ENCODE results near the gene CLPSL2.
"Not testable (repeated sequence)": the region's sequence is repeated elsewhere in the genome, so short reads cannot be mapped to it uniquely, and the experiment has no call there.

The CLPSL2 gene, protein sequence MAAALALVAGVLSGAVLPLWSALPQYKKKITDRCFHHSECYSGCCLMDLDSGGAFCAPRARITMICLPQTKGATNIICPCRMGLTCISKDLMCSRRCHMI

DNA sequence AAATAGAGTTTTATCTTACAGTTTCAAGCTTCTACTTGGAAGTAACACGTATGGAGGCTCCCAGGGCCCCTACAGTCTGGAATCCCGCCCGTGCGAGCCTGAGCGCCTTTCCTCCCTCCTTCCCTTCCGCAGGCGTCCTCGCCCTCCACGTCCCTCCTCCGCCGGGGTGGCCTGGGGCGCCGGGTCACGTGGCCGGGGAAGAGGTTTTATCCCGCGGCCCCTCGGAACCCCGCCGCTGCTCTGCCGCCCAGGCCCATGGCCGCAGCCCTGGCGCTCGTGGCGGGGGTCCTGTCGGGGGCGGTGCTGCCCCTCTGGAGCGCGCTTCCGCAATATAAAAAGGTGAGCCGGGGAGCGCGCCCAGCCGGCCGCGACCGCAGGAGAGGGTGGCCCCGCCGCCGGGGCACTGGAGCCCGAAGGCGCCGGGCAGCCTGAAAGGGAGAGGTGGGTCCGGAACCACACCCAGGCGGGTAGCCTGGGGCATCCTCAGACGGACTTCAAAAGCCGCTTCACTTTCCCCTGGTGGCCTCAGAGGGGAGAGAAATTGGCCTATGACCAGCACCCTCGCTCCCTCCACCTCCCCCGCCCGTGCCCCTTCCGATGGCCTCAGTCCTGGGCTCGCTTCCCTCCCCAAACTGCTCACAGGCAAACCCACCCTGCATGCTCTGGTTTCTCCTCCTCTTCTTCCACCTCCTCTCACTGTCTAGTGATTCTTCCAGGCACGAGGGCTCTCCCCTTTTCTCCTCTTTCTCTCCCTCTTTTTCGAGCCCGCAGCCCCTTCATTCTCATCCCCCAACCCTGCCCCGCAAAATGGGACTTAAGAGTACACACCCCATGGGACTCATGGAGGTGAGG, at the start of gene CLPSL2:
Gene CLPSL2, plus strand, starts transcription at position 235 of the 852 bp plus-strand sequence. Its CDS starts 21 bp downstream, at position 256.
- no peak for DNase-seq

DNA sequence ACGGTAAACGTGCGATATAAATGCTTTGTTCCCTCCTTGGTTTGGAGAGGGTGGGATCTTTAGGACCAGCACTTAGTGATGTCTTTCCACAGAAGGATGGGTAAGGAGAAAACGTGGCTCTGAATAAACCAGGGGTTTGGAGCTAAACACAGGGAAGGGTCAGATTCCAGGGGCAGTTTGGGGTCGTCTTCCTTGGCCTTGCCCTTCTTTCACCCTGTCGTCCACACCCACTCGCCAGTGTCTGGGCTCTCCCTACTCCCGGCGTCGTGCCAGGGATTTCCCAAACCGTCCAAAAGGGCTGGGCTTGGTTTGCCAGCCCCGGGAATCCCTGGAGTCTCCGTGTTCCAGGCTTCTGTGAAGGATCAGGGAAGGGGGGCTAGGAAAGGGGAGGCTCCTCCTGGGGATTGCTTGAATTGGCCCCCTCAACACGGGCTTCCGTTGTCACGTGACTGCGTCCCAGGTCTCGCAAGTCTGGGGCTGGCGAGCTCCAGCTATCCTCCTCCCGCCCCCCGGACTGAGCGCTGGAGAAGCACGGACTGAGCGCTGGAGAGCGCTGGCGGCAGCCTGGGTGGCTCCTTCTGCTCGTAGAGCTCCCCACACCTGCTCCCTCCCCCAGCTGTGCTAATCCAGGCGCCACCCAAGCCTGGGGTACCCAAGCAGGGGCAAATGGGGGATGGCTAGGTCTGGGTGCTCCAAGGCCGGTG, 49.0 kb upstream of the CLPSL2 start:
- peak; percentile 67 for DNase-seq

DNA sequence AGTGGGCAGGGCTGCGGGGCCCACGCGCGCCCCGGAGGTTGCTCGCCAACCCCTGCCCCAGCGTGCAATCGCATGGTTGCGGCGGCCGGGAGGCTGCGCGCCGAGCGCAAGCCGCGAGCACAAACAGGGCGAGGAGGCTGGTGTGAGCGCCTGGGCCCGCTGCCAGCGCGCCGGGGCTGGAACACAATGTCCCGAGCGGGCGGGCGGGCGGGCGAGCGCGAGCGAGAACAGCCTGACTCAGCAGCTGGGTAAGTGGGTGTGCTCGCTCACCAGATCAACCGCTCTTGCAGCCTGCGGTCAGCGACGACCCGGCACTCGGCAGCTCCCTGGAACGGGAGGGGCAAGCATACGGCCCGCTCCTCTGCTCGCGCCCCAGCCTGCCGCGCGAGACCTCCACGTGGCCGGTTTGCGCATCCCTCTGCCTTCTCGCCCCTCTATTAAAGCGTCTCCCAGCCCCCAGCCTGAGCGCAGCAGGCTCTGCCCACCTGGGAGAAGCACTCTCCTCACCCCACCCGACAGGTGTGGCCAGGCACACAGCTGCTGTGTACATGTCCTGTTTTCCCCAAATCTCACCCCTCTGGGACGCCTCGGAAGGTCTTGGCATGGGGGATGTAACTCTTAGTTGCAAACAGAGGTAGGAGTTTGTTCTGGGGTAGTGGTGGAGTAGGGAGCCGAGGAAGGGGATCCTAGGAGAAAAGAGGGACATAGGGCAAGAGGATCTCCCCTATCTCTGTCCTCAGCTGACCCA, 48.3 kb upstream of the CLPSL2 start:
- peak; percentile 67 for DNase-seq

DNA sequence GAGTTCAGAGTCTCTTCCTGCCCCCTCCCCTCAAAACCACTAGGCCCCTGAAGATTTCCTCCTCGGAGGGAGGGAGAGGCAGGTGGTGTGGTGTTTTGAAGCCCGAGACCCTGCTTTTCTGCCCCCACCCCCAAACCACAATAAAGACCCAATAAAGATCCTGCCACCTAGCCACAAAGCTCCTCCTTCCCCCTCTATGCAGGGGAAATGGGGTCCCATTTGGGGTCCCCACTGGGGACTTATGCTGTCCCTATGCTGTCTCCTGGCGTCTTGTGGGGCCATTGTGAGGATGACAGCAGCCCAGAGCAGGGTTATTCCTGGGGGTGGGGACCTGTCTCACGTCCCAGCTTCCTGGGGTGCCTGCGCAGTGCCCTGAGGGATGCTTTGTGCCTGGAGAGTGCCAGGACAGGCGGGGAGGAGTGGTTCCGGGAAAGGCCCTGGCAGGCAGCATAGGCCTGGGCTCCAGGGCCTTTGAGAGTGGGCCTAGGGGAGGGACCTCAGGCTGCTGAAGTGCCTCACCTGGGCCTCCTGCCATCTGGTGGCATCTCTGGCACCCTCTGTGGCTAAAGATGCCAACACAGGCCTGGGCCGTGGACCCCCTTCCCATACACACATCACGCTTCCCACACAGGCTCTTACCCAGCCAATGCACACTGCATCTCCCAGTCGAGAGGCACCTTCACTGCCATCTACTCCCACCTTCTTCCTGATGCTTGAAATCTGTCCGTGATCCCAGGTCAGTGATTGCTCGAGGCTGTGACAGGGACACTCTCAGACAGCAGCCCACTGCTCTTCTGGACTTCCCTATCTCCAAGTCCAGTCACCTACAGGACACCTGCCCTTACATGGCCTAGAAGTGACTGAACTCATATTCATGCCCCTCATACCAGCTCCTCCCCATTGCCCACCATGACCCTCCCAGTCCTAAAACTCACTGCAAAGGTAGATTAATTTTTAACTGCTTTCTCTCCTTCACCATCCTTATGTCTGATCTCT, 47.4 kb upstream of the CLPSL2 start:
- no peak for DNase-seq

DNA sequence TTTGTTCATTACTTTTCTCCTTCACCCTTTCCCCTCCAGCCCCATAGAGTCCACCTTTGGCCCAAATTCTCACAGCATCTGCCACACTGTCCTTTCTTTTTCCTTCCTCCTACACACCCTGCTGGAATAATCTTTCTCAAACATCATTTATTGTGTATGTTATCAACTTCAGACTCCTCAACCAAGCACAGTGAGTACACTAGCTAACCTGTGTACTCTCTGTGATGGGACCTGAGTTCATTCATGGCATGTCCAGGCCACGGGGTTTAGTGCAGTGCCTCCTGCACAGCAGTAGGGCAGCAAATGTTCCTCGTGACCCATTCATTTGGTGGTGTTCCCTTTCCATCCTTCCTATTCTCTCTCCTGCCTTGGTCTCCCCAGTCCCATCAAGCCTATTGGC, 46.7 kb upstream of the CLPSL2 start:
- DNase-seq = no peak

DNA sequence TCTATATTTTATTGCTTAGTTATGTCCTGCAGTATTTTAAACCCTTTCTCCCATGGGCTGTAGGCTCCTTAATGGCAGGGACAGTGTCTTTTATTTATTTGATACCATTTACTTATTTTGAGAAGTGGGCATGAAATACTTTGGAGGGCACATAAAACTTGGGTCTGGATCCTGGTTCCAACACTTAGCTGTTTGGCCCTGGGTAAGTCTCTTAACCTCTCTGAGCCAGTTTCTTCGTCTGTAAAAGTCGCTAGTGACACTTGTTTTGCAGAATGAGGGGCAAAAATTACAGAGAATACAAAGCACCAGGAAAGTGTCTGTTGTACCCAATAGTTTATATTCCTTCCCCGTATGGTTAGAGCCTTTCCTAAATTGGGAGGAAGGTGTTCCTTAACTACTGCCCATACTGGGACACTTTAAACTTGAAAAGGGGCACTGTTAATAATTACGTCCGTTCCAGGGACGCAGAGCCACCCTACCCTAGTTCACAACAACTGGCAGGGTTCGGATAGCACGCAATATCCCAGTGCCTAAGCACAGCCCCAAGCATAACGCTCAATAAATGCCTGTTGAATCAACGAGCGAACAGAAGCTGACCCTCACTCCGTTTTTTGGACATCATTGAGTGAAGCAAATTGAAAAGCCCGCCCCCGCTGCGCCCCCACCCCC, 45.5 kb upstream of the CLPSL2 start:
- DNase-seq = no peak

DNA sequence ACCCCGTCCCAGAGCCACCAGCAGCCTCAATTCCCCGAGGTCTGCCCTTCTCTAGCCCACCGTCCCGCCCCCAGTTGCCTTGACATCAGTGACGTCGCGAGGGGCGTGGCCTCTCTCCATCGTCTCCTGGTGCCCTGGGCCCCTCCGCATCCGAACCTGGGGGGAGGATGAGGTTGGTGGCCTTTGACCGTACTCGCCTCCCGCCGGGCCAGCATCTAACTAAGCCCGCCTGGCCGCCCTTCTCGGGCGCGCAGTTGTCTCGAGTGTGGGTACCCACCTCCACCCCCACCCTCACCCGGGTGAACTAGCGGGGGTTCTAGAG, 45.0 kb upstream of the CLPSL2 start:
- DNase-seq = peak; percentile 62

DNA sequence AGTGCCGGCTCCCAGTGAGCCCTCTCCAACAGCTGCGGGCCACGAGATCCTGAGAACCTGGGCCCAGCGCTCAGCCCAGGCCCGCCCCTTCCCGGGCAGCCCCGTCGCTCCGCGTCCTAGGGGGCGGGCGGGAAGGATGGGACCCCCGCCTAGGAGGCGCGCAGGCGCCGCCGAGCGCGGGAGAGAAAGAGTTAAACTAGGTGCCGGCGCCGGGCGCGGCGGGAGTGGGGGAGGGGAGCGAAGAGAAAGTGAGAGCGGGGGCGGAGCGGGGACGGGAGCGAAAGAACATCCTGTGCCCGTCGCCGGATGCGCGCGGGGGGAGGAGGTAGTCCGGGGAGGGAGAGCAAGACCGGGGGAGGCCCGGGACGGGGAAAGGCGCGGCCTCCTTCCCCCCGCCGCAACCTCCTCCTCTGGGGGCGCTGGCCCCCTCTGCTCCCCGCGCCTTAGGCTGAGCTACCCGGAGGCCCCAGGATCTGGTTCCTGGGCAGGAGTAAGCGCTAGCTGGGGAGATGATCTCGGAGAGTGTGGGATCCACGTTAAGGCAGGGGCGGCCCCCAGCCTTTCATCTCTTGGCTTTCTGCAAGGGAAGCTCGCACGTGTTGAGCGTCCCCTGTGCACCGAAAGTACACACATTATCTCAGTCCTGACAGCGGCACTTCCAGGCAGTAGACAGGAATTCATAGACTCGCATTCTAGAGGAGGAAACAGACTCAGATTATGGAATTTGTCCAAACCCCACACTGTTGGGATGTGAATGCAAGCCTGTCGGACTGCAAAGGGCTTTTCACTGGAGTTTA, 44.5 kb upstream of the CLPSL2 start:
- DNase-seq = peak; percentile 64

DNA sequence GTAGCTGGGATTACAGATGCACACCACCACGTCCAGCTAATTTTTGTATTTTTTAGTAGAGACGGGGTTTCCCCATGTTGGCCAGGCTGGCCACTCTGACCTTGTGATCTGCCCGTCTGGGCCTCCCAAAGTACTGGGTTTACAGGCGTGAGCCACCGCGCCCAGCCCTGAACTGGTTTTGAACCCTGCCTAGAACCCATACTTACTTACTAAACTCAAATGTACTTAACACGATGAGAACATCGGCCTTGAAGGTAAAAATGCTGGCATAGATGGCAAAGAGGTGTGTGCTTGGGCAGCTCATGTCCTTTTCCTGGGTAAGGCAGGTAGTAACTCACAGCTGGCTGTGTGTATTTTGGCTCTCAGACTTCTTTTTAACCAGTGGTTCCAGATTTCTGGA, 42.8 kb upstream of the CLPSL2 start:
- no peak for DNase-seq

DNA sequence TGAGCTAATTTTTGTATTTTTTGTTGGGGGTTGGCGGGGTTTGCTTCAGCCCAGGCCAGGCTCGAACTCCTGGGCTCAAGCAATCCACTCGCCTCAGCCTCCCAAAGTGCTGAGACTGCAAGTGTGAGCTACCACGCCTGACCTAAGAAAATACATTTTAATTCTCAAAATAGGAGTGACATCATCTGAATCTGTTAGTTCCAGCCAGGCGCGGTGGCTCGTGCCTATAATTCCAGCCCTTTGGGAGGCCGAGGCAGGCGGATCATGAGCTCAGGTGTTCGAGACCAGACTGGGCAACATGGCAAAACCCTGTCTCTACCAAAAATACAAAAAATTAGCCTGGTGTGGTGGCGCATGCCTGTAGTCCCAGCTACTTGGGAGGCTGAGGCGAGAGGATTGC, 42.1 kb upstream of the CLPSL2 start:
- not testable (repeated sequence) for DNase-seq

DNA sequence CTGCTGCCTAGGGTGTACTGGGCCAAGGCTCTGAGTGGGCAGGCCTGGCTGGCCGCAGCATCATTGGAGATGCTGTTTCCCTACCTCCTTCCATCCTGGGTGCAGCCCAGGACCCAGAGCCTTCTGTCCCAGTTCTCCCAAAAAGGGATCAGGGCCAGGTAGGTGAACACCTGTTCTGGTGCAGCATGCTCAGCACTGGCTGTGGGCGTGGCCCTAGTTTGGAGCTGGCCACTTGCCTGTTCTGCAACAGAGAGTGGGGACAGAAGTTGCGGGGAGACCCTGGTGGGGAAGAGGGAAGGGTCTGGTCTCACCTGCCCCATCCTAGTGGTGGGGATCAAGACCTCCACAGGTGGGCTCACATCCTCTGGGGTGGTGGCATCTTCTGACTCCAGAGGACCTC, 40.9 kb upstream of the CLPSL2 start:
- DNase-seq = no peak

DNA sequence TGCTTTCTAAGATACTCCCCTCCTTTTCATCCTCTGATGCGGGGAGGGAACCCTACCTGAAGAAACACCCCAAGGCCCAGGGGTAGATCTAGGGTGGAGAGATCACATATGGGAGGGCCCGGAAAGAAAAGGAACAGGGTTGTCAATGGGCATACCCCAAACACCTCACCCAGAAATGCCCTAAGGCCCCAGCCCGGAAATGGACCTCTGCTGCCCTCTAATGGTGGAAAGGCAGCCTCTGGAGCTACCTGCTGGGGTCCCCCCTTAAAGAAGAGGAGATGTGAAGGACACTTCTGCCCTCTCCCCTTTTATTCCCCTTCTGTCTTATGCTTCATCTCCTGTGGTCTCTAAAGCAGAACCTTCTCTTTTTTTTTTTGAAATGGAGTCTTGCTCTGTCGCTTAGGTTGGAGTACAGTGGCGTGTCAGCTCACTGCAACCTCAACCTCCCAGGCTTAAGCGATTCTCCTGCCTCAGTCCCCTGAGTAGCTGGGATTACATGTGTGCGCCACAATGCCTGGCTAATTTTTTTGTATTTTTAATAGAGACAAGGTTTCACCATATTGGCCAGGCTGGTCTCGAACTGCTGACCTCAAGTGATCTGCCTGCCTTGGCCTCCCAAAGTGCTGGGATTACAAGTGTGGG, 40.0 kb upstream of the CLPSL2 start:
- DNase-seq = no peak

DNA sequence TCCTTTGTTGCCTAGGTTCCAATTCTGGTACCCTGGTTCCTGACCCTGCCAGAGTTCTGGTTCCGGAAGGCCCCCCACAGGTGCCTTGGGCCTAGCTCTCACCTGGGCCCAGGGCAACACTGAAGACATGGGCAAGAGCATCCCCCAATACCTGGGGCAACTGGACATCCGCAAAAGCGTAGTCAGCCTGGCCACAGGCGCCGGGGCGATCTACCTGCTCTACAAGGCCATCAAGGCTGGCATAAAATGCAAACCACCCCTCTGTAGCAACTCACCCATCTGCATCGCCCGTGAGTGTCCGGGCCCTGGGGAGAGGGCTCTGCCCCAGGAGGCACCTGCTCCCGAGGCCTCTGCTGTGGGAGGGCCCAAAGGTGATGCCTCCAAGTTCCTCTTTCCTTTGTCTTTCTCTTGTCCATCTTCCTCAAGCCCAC, 39.4 kb upstream of the CLPSL2 start, which contains the start of gene ARMC12:
Gene ARMC12, plus strand, starts transcription at position 51 of the 431 bp plus-strand sequence. Its CDS starts 77 bp downstream, at position 128.
- no peak for DNase-seq

DNA sequence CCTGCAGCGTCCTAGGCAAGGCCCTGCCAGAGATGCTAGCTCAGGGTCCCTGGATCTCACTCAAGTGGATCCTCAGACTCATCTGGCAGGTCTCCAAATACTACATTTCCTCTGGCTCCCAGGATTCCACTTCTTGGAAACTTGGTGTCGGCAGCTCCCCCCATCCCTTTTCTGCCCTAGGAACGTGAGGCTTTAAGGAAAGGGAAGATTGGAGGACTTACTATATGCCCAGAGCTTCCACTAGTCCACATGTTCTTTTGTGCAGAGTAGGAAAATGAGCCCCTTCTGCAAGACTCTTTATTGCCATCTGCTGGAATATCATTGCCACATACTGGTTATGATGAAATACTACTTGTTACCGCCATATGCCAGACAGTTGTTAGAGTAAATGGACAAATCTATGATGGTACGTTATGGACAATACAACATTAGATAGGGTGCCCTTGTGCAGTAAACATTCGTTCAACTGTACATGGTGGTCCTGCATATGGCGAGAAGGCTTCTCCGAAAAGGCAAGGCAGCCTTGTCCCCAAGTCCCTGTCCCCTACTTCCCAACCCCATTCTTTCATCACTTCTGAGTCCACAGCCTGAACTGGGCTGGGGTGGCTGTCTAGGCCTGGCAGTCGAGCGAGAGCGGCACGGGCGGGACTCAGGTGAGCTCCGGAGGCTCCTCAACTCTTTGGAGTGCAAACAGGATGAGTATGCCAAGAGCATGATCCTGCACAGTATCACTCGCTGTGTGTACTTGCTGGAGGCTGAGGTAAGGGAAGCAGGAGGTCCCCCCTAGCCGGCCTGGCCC, 38.8 kb upstream of the CLPSL2 start:
- peak; percentile 64 for DNase-seq

DNA sequence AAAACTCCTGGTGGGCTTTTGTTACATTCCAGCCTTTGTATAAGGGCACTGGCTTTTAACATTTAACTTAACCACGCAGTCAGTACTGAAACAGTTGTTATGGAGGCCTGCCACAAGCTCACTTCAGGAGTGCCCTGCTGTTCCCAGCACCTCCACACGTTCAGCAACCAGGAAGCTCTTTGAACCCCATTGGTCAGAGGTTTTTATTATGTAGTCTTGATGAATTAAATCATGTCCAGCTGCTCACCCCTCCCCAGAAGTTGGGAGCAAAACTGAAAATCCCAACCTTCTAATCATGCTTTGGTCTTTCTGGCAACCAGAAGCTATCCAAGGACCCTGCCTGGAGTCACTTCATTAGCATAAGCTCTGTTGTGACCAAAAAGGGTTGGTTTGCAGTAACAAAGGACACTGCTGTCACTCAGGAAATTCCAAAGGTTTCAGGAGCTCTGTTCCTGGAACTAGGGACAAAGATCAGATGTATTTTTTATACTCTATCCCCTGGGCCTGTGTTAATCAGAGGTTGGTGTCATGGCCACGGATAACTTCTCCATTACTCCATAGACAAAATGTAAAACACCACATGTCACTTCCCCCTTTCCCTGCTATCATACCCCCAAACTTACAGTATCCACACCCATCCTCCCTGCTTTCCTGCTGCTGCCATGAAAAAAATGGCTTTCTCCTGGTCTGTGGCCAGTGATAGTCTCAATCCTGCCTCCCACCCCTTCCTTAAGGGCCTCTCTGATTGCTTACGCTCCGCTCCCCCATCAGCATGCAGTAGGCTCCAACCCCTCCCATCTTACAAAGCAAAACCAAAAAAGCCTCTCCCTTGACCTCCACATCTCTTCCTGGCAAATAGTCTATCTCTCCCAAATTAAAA, 36.5 kb upstream of the CLPSL2 start:
- DNase-seq = no peak

DNA sequence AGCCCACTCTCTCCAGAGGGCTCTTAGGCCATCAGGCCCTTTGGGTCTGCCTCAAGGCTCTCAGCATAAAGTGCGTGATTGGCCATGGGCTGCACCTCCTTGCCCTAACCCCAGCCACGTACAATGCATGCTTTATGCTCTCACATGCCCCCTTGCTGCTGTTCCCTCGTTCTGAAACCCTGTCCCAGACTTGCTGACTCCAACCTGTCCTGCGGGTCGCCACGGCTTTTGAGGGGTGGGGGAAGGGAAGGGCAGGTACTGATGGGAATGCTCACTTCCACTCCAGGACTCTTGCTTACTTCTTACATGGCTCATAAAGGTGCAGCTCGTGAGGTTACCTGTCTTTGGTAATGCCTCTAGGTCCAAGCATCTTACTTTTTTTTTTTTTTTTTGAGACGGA, 33.6 kb upstream of the CLPSL2 start:
- no peak for DNase-seq

DNA sequence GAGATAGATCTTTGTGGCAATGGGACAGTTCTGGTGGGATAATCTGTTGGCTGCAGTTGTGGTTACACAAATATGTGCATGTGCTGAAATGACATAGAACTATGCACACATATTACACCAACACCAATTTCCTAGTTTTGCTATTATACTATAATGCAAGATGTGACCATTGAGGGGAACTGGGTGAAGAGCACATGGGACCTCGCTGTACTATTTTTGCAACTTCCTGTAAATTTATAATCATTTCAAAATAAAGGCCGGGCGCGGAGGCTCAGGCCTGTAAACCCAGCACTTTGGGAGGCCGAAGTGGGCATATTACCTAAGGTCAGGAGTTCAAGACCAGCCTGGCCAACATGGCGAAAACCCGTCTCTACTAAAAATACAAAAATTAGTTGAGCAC, 30.9 kb upstream of the CLPSL2 start:
- DNase-seq = no peak

DNA sequence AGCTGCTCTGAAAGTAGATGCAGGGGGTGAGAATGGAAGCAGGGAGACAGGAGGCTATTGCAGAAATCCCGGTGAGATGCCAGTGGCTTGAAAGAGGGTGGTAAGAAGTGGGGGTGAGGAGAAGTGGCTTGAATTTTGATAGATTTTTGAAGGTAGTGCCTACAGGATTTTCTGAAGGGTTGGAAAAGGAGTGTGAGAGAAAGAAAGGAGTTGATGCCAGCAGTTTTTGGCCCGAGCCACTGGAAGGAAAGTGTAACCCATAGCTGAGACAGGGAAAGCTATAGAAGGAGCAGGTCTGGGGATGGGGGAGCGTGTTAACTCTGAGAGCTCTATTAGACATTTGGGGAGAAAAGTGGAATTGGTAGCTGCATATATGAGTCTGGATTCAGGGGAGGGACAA, 29.9 kb upstream of the CLPSL2 start:
- DNase-seq = no peak
